H1 (cell line): ENCODE data around the gene TOP2B. TPM values are rescaled to one million over a fixed set of nuclear protein-coding genes. Genes with fewer than 3 reads are reported as not detected.

Experiments used
- JUN ChIP-seq: IDR thresholded peaks from 2 replicates; pipeline ENCODE4 v1.6.1; 2011; ENCODE audit warnings: low read depth, mild to moderate bottlenecking, improper control_type of control experiment, low read length
- JUND ChIP-seq: IDR thresholded peaks from 2 replicates; pipeline ENCODE4 v1.6.1; 2011; ENCODE audit warnings: mild to moderate bottlenecking, improper control_type of control experiment, low read length
- KDM4A ChIP-seq: IDR thresholded peaks from one replicate; pipeline ENCODE4 v1.7.1; 2012; ENCODE audit warnings: low read depth, mild to moderate bottlenecking, moderate library complexity, low read length, inconsistent platforms; ENCODE audit not compliant: severe bottlenecking
- PHF8 ChIP-seq: fragments of 200-600 bp; sonication (generic); conservative IDR thresholded peaks from 2 replicates; pipeline ENCODE4 v1.7.1; 2012; ENCODE audit warnings: low read depth, mild to moderate bottlenecking, inconsistent platforms, low read length, moderate library complexity
- TAF1 ChIP-seq: IDR thresholded peaks from 2 replicates; pipeline ENCODE4 v1.6.1; 2011; ENCODE audit warnings: mild to moderate bottlenecking, low read depth, low read length
- TBP ChIP-seq: IDR thresholded peaks from 2 replicates; pipeline ENCODE4 v1.6.1; 2011; ENCODE audit warnings: low read depth, low read length, improper control_type of control experiment
- TEAD4 ChIP-seq: IDR thresholded peaks from 2 replicates; pipeline ENCODE4 v1.6.1; 2012; ENCODE audit warnings: low read depth, low read length, inconsistent platforms, mixed read lengths
- polyA plus RNA-seq, 7 experiments: library from polyadenylated mRNA; depleted of rRNA in 3 of 7; stranded (reverse) in 5 of 7; unstranded in 2 of 7; fragments of >200 nt in 5 of 7; fragments of 200-250 nt in 2 of 7; gene quantifications; 1 replicate in 5 of 7; 2 replicates in 1 of 7; 4 replicates in 1 of 7; pipeline versions ENCODE4 v1.2.1 to v1.2.3, GENCODE V29; 2011 to 2013; ENCODE audit warnings: missing spikeins in 2 of 7, mixed read lengths in 2 of 7
- total RNA-seq: library from RNA; stranded (reverse); fragmentation: NEBNext Ultra II Directional; extraction: Animal tissue kit (Norgen Biotek cat#: 25700); gene quantifications from 2 replicates; pipeline ENCODE4 v1.2.1, GENCODE V29; 2021

TOP2B gene
- total and polyA plus RNA-seq, 2 of the 8 experiments (the other 6 are each of a cell fraction or from before 2014, with no cell fraction given) = 34.9 to 206 TPM

- TF ChIP-seq PHF8 = no peak
- TF ChIP-seq TAF1 = no peak
- no peak for TF ChIP-seq JUN
- TF ChIP-seq JUND = no peak
- TF ChIP-seq TBP = no peak
- no peak for TF ChIP-seq TEAD4
- TF ChIP-seq KDM4A = no peak
Observed at GRCh38 chr3:25592510-25592968, 72.2 kb downstream of the TOP2B start (continued).
